ENCODE data around the gene IRGM.
A peak's percentile ranks its signal among the peaks of the same experiment; 100 is the strongest.
"Not testable (repeated sequence)": the region's sequence is repeated elsewhere in the genome, so short reads cannot be mapped to it uniquely, and the experiment has no call there.

Gene IRGM, protein sequence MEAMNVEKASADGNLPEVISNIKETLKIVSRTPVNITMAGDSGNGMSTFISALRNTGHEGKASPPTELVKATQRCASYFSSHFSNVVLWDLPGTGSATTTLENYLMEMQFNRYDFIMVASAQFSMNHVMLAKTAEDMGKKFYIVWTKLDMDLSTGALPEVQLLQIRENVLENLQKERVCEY

DNA sequence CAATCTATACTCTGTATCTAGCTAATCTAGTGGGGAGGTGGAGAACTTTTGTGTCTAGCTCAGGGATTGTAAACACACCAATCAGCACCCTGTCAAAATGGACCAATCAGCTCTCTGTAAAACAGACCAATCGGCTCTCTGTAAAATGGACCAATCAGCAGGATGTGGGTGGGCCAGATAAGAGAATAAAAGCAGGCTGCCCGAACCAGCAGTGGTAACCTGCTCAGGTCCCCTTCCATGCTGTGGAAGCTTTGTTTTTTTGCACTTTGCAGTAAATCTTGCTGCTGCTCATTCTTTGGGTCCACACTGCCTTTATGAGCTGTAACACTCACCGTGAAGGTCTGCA lies at the start of gene IRGM:
Gene IRGM, plus strand, starts transcription at position 214 of the 346 bp plus-strand sequence. CDS start 1,603 bp downstream, outside the sequence.
- DNase-seq (ENCODE audit: low read depth in 1 of 2, low spot score in 1 of 2): not testable (repeated sequence)

DNA sequence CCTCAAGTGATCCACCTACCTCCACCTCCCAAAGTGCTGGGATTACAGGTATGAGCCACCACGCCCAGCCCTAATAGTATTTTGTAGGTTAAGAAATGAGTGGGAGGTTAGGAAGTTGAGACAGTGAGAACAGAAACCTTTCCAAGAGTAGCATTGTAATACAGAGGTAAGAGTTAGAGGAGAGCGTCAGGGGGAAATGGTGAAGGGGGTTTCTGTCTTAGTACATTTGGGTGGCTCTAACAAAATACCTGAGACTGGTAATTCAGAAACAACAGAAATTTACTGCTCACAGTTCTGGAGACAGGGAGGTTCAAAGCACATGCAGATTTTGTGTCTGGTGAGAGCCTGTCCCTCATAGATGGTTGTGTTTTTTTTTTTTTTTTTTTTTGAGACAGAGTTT lies 48.9 kb upstream of the IRGM start:
- DNase-seq (ENCODE audit: low read depth in 1 of 2, low spot score in 1 of 2): no peak

DNA sequence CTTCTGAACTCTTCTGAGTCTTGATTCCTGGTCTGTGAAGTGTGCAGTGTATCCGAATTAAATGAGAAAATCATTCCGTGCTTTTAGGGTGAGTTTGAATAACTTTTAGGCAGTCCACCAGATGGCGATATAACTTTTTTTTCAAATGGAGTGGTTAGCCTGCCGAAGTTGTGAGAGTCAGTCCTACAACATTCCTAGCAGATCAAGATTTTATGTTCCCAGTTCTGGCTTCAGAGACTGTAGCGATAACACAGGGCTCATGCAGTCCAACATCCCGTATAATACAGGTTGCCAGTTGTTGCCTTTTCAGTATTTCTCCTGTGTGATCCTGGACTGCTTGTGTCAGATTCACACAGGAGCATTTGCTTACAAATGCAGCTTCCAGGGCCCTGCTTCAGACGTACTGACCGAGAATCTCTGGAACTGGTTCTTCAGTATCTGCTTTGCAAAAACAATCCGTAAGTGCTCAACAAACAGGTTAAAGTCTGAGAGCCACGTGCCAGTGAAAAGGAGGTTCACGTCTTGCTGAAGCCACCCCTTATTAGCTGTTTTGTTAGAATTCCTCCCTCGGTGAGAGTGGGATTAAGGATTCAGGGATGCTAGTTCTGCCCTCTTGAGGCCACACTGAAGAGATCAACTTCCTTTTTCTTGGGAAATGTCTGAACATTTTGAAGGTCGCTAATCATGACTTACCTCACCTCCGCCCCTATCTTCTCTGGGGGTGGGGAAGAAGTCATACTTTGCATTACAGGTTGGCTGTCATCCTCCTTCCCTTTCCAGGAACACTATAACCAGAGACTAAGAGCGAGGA lies 45.0 kb upstream of the IRGM start:
- DNase-seq (ENCODE audit: low read depth in 1 of 2, low spot score in 1 of 2): no peak

DNA sequence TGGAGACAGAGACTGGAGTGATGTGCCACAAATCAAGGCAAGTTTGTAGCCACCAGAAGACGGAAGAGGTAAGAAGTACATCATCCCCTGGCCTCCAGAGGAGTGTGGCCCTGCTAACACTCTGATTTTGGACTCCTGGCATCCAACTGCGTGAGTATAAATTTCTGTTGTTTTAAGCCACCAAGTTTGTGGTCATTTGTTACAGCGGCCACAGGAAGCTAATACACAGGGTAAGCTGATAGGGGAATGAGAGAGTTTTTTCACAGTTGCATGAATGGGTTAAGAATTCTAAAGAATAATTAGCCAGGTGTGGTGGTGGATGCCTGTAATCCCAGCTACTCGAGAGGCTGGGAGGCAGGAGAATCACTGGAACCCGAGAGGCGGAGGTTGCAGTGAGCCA lies 41.9 kb upstream of the IRGM start:
- no peak for DNase-seq (ENCODE audit: low read depth in 1 of 2, low spot score in 1 of 2)

DNA sequence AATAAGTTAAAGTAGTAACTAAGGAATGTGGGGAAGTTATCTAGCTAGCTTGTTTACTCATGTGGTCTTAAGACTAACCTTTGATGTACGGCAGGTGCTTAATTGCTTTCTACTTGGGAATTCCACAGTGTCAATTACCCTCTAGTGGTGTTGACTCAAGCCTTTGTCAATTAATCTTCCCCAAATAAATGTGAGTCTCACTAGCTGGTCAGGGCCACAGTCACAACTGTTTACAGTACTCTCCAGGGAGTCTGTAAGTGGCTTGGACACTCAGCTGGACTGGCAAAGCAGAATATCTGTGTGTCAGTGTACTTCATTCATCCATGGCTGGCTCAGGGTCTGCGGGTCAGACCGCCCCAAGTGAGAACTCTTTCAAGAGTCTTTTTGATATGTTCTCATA lies 37.0 kb upstream of the IRGM start:
- no peak for DNase-seq (ENCODE audit: low read depth in 1 of 2, low spot score in 1 of 2)

DNA sequence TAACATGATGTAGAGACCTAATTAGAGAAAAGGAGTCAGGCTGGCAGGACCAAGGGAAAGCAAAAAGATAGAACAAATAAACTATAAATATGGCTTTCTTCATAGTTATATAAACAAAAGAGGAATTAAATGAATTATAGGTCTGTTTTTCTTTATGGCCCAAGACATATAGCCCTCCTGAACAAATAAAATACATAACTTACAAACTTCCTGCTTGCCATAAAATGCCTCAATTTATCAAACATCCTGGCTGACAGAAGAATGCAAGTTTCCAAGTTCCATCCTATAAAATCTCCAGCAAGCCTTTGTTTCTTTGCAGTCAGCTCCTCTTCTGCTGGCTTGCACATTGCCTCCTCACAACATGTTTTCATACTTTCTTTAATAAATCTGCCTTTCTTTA lies 31.3 kb upstream of the IRGM start:
- no peak for DNase-seq (ENCODE audit: low read depth in 1 of 2, low spot score in 1 of 2)

DNA sequence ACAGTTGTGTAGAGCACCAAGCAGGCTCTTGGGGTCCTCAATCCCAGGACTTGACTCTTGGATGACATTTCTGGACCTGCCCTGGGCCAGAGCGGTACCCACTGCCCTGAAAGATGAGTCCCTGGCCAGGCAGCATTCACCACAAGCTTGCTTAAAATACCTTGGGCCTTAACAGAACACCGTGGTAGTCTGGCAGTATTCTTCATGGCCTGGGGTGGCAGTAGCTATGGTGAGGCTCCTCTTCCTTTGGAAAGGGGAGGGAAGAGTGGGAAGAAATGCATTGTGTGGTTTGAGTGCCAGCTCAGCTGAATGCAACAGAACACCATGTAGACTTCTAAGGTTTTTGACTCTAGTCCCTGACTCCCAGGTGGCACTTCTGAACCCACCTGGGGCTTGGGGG lies 29.4 kb upstream of the IRGM start:
- DNase-seq (ENCODE audit: low read depth in 1 of 2, low spot score in 1 of 2): no peak

DNA sequence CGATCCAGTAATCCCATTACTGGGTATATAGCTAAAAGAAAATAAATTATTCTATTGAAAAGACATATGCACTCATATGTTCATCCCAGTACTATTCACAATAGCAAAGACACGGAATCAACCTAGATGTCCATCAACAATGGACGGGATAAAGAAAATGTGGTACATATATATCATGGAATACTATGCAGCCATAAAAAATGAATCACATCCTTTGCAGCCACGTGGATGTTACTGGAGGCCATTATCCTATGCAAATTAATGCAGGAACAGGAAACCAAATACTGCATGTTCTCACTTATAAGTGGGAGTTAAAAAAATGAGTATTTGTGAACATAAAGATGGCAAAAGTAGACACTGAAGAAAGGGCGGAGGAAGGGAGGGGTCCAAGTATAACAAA lies 16.6 kb upstream of the IRGM start:
- DNase-seq (ENCODE audit: low read depth in 1 of 2, low spot score in 1 of 2): no peak

DNA sequence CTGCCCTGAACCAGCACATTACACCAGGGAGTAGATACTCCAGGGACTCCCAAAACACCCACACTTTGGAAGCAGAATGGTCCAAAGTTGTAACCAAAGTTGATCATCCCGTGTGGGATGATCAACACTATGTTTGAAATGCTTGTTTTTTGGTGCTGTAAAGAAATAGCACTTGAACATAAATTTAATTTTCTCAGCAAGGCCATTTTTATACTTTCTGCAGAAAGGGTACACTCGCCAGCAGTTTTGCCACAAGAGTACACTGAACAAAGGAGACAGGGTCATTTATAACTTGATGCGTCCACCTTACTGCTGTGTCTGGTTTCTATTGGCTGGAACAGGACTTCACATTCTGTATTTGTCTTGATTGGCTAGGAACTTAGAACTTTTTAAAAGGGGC lies 14.5 kb upstream of the IRGM start:
- not testable (repeated sequence) for DNase-seq (ENCODE audit: low read depth in 1 of 2, low spot score in 1 of 2)

DNA sequence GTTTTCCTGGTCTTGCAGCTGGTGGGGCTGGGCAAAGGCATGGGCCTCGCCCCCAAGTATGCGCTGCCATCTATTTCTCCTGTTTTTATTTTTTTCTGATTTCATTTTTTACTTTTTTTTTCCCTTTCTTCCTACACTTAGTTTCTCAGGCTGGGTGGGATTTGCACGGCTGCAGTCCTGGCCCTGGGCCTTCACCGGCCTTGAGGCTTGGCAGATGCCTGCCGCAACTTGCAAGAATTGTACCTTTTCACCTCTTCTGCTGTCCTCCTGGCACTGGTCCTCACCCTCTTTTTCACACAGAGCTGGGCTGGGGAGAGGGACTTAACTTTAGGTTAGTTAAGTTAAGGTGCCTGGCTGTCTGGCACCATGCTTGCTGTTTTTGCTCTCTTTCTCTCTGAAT lies 10.3 kb upstream of the IRGM start:
- no peak for DNase-seq (ENCODE audit: low read depth in 1 of 2, low spot score in 1 of 2)

DNA sequence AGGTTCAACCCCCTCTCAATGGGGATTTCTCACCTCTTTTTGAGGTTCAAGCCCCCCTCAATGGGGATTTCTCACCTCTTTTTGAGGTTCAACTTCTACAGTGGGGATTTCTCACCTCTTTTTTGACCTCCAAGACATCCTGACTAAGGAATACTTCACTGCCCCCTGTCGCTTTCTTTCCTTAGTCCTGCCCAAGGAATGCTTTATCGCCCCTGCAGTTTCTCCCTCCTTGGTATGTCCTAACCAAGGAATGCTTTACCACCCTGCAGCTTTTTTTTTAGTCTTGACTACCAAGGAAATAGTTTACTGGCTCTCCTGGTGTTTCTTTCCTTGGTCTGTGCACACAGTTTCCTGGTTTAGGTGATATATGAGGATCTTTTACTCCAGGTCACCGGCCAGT lies 9.6 kb upstream of the IRGM start:
- DNase-seq (ENCODE audit: low read depth in 1 of 2, low spot score in 1 of 2): no peak

DNA sequence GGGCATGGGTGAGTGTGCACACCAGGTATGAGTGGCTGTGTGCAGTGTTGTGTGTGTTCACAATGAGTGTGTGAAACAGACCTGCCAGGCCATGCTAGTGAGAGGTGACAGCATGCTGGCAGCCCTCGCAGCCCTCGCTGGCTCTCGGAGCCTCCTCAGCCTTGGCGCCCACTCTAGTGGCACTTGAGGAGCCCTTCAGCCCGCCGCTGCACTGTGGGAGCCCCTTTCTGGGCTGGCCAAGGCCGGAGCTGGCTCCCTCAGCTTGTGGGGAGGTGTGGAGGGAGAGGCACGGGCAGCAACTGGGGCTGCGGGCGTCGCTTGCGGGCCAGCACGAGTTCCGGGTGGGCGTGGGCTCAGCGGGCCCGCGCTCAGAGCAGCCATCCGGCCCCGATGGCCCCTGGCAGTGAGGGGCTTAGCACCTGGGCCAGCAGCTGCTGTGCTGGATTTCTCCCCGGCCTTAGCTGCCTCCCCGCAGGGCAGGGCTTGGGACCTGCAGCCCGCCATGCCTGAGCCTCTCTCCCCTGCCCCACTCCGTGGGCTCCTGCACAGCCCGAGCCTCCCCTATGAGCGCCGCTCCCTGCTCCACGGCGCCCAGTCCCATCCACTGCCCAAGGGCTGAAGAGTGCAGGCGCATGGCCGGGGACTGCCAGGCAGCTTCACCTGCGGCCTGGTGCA lies 999 bp upstream of the IRGM start:
- DNase-seq (ENCODE audit: low read depth in 1 of 2, low spot score in 1 of 2): not testable (repeated sequence)

DNA sequence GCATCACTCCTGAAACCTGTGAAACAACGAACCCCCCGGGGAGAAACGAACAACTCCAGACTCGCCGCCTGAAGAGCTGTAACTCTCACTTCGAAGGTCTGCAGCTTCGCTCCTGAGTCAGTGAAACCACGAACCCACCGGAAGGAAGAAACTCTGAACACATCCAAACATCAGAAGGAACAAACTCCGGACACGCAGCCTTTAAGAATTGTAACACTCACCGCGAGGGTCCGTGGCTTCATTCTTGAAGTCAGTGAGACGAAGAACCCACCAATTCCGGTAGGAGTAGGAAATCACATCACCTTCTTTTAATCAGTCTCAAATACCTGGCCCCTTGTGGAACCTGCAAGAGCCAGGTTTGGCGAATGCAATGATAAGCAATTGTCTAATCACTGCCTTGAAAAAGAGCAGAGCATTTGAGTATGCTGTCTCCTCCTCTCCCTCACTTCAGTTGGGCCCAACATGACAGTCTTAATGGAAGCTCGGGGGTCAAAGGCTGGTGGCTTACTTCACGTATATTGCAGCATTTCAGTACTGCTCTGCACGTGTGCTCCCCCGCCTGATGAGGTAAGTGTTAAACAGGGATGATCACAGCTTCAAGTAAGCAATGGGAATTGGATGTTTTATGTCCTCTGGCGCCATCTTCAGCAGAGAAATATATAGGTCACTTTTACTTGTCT lies 473 bp downstream of the IRGM start:
- peak; percentile 12 to 26 for DNase-seq (ENCODE audit: low read depth in 1 of 2, low spot score in 1 of 2)

DNA sequence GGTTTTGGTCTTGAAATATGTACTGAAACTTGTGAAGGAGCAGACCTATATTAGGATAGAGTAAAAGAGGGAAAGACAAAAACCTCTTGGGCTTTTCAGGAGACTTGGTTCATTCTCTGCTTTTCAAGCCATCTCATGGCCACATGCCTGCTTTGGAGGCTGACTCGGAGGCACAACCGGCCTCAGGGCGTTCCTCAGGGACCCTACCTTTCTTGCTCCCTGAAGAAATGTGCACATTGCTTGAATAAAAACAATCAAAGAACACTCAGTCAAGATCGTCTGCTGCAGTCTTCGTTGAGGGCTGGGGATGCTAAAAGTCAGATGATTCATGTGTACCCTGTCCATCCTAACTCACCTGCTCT lies 994 bp downstream of the IRGM start:
- no peak for DNase-seq (ENCODE audit: low read depth in 1 of 2, low spot score in 1 of 2)

DNA sequence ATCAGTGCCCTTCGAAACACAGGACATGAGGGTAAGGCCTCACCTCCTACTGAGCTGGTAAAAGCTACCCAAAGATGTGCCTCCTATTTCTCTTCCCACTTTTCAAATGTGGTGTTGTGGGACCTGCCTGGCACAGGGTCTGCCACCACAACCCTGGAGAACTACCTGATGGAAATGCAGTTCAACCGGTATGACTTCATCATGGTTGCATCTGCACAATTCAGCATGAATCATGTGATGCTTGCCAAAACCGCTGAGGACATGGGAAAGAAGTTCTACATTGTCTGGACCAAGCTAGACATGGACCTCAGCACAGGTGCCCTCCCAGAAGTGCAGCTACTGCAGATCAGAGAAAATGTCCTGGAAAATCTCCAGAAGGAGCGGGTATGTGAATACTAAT lies 1.9 kb downstream of the IRGM start:
- DNase-seq (ENCODE audit: low read depth in 1 of 2, low spot score in 1 of 2): no peak

DNA sequence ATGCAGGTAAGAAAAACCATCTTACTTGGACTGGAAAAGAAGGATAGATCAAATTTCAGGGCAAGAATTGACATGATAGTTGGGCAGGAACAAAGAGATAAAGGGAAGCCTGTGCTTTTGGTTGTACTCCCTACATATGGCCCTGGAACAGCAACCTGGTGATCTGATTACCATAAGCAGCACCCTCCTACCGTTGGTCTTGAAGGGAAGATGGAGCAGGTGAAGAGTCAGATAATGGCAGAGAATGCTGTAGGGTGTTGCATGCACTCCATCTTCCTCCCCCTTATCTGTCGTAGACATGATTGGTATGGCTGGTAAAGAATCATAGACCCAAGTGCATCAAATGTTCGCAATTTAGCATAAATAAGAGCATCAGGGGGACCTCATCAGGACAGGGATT lies 4.7 kb downstream of the IRGM start:
- no peak for DNase-seq (ENCODE audit: low read depth in 1 of 2, low spot score in 1 of 2)

DNA sequence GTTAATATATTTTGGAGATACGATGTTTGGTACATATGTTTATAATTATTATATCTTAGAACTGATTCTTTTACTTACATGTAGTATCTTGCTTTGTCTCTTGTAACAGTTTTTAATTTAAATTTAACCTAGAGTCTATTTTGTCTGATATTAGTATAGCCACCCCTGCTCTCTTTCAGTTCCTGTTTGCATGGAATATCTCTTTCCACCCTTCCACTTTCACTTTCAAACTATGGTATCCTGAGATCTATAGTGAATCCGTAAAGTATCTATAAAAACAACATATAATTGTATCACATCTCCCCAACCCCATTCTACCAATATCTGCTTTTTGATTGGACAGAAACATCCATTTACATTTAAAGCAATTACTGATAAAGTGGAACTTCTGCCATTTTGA lies 7.2 kb downstream of the IRGM start:
- no peak for DNase-seq (ENCODE audit: low read depth in 1 of 2, low spot score in 1 of 2)

DNA sequence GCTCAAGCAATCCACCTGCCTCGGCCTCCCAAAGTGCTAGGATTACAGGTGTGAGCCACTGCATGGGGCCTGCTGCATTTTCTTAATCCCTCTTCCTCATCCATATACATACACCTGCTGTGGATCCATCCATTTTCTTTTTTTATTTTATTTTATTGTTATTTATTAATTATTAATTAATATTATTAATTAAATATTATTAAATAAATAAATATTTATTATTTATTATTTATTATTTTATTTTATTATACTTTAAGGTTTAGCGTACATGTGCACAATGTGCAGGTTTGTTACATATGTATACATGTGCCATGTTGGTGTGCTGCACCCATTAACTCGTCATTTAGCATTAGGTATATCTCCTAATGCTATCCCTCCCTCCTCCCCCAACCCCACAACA lies 10.4 kb downstream of the IRGM start:
- DNase-seq (ENCODE audit: low read depth in 1 of 2, low spot score in 1 of 2): not testable (repeated sequence)

DNA sequence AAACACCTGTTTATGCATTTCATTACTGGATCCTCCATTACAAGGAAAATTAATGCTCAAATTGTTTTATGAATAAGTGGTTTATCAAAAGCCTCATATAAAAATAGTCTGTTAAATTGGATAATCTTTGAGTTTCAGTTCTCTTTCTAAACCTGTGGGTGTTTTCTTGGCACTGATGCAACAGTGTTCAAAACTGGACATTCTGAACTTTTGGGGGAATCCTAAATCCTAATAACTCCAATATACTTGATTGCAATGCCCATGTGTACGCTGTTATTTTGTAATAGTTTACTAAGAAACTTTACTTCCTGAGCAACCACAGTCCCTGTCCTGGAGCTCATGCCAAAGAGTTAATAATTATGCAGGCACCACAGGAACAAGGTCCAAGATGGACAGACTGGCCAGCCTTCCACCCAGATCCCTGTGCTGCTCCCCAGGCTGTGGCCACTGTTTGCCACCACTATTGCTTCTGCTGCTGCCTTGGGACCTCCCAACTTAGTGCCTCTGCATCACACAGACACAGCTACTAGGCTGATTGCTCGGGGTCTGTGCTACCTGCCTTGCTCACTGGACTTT lies 14.0 kb downstream of the IRGM start:
- DNase-seq (ENCODE audit: low read depth in 1 of 2, low spot score in 1 of 2): no peak

DNA sequence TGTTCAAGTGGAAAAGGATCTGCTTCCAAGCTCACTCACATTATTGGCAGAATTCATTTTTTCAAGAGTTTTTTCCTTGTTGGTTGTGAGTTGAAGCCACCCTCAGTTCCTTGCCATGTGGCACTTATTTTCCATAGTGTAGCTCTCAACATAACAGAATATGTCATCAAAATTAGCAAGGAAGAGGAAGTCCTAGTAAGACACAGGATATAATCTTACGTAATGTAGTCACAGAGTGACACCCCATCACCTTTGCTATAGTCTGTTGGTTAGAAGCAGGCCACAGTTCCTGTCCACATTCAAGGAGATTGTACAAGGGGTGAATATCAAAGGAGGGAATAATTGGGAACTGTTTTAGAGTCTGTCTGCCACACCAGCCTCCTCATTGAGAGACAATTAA lies 15.7 kb downstream of the IRGM start:
- DNase-seq (ENCODE audit: low read depth in 1 of 2, low spot score in 1 of 2): no peak

DNA sequence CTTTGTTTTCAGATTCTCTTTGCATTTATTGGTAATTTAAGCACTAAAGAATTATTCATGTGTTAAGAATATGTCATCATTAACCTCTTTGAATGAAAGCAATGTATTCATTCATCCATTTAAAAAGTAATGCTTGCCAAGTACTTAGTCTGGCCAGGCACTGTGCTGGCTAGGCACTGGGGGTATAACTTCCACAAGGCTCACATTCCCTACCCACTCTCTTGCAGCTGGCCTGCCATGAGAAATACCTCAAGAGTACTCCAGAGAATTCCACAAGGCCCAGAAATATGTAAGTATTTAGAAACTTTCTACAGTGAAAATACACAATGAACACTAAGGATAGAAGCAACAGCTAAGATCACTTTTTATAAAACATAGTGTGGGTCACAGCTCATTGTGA lies 33.0 kb downstream of the IRGM start:
- DNase-seq (ENCODE audit: low read depth in 1 of 2, low spot score in 1 of 2): no peak

Data from stimulated activated CD4-positive, alpha-beta T cell treated with anti-CD3 and anti-CD28 coated beads, Interleukin-15, amount 100 ng/mL, for 1 hour (primary cell).